MM.1S (cell line): ENCODE measurements around the gene HABP2.

Source experiments
- EZH2 ChIP-seq: fragments of 300-600 bp; sonication (generic); optimal IDR thresholded peaks from 2 replicates; pipeline ENCODE3; 2017; ENCODE audit warnings: low read depth, mild to moderate bottlenecking, antibody characterized with exemption, low read length, mixed read lengths
- EZH2phosphoT487 ChIP-seq: fragments of 300-600 bp; sonication (generic); IDR thresholded peaks from 2 replicates; pipeline ENCODE4 v1.6.1; 2018; ENCODE audit warnings: antibody characterized with exemption, low read length
- TF ChIP-seq, protein P1 (sequence below): fragments of 300-600 bp; sonication (generic); IDR thresholded peaks from 2 replicates; pipeline ENCODE4 v1.5.1; 2016; ENCODE audit warnings: antibody characterized with exemption, low read length, mixed read lengths

DNA sequence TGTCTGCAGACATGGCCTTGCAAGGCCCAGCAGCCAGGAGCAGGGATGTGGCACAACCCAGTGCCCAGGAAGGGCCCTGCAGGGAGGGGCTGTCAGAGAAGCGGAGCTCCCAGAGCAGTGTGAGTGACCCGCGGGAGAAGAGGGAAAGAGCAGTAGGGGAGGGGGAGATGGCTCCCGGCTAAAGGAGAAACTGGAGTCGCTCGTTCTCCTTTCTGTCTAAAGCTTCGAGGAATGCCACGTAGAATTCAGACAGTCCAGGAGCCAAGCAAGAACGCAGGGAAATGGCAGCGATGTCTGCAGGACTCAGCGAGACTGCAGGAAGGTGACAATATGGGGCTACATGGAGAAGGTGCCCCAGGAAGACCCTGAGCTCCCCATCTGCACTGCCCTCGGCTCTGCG is 22.4 kb upstream of the HABP2 start:
- TF ChIP-seq, protein P1, sequence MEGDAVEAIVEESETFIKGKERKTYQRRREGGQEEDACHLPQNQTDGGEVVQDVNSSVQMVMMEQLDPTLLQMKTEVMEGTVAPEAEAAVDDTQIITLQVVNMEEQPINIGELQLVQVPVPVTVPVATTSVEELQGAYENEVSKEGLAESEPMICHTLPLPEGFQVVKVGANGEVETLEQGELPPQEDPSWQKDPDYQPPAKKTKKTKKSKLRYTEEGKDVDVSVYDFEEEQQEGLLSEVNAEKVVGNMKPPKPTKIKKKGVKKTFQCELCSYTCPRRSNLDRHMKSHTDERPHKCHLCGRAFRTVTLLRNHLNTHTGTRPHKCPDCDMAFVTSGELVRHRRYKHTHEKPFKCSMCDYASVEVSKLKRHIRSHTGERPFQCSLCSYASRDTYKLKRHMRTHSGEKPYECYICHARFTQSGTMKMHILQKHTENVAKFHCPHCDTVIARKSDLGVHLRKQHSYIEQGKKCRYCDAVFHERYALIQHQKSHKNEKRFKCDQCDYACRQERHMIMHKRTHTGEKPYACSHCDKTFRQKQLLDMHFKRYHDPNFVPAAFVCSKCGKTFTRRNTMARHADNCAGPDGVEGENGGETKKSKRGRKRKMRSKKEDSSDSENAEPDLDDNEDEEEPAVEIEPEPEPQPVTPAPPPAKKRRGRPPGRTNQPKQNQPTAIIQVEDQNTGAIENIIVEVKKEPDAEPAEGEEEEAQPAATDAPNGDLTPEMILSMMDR, result no peak
- TF ChIP-seq EZH2phosphoT487, result no peak
- TF ChIP-seq EZH2, result no peak
